H7 (cell line): ENCODE data around the gene GLTP. TPM values are rescaled to one million over a fixed set of nuclear protein-coding genes. Genes with fewer than 3 reads are reported as not detected.
"Not testable (repeated sequence)": the region's sequence is repeated elsewhere in the genome, so short reads cannot be mapped to it uniquely, and the experiment has no call there.

Experiments
- DNase-seq: peaks from one replicate; pipeline ENCODE4 v3.0.0; 2012
- H3K27me3 ChIP-seq: 2 replicates; pipeline ENCODE4 v1.6.0; 2011; ENCODE audit warnings: mild to moderate bottlenecking, low read length; ENCODE audit not compliant: control insufficient read depth, insufficient read depth
- H3K36me3 ChIP-seq: replicated peaks from 2 replicates; pipeline ENCODE4 v1.5.1; 2011; ENCODE audit warnings: low read length; ENCODE audit not compliant: control insufficient read depth, insufficient read depth
- H3K4me3 ChIP-seq: 2 replicates; pipeline ENCODE4 v1.5.1; 2011; ENCODE audit warnings: low read depth, mild to moderate bottlenecking, control low read depth, low read length, moderate library complexity; ENCODE audit not compliant: insufficient read depth
- total RNA-seq: library from RNA; depleted of rRNA; stranded (reverse); fragments of >200 nt; shearing (Covaris generic); gene quantifications from 2 replicates; pipeline ENCODE4 v1.2.3, GENCODE V29; 2014

GLTP gene
- total RNA-seq, 1 experiment from 2014 or later, result 24.1 TPM

- H3K36me3 ChIP-seq, DNase-seq: not testable (repeated sequence)
Measured at GRCh38 chr12:109850518-109850917, 29.8 kb downstream of the GLTP start.

GRCh38 chr12:109847142-109847735, 33.1 kb downstream of the GLTP start:
- Histone ChIP-seq H3K27me3 (no peaks in the 10 kb centered on the region), H3K4me3 (no peak overlapping the region), H3K36me3 (no peaks in the 10 kb centered on the region)
- no peak for DNase-seq

More at GRCh38 chr12:109850518-109850917, 29.8 kb downstream of the GLTP start:
- not testable (repeated sequence) for H3K27me3 ChIP-seq, H3K4me3 ChIP-seq

- Histone ChIP-seq H3K27me3 (no peaks in the 10 kb centered on the region), H3K4me3 (no peak overlapping the region), H3K36me3 (no peaks in the 10 kb centered on the region)
- DNase-seq, result no peak
Measured at GRCh38 chr12:109845824-109846205, 34.5 kb downstream of the GLTP start.

- peak; percentile 97 for DNase-seq
- Histone ChIP-seq H3K27me3 (no peaks in the 10 kb centered on the region), H3K4me3 (peak overlapping the region; percentile 2; the same call in 1 of the 2 replicates), H3K36me3 (no peaks in the 10 kb centered on the region)
Measured at GRCh38 chr12:109844983-109845823, 35.1 kb downstream of the GLTP start.

- H3K36me3 ChIP-seq, result no peaks in the 10 kb centered on the region
- H3K27me3 ChIP-seq, result no peaks in the 10 kb centered on the region
- H3K4me3 ChIP-seq, result no peak overlapping the region
- DNase-seq, result no peak
Measured at GRCh38 chr12:109844091-109844490, 36.2 kb downstream of the GLTP start.

GRCh38 chr12:109842021-109842420, 38.3 kb downstream of the GLTP start:
- DNase-seq, result no peak
- no peaks in the 10 kb centered on the region for H3K36me3 ChIP-seq
- no peak overlapping the region for H3K4me3 ChIP-seq
- no peaks in the 10 kb centered on the region; the same call in 1 of the 2 replicates for H3K27me3 ChIP-seq

- H3K4me3 ChIP-seq, result no peak overlapping the region
- no peaks in the 10 kb centered on the region; the same call in 1 of the 2 replicates for H3K27me3 ChIP-seq
- no peaks in the 10 kb centered on the region for H3K36me3 ChIP-seq
- no peak for DNase-seq
Measured at GRCh38 chr12:109841356-109841755, 39.0 kb downstream of the GLTP start.

GRCh38 chr12:109840305-109841074, 39.9 kb downstream of the GLTP start:
- no peak overlapping the region for H3K4me3 ChIP-seq
- no peak for DNase-seq
- H3K36me3 ChIP-seq, result no peaks in the 10 kb centered on the region
- H3K27me3 ChIP-seq, result no peaks in the 10 kb centered on the region; the same call in 1 of the 2 replicates

GRCh38 chr12:109839444-109839843, 40.9 kb downstream of the GLTP start:
- no peaks in the 10 kb centered on the region; the same call in 1 of the 2 replicates for H3K27me3 ChIP-seq
- no peaks in the 10 kb centered on the region for H3K36me3 ChIP-seq
- no peak overlapping the region for H3K4me3 ChIP-seq
- DNase-seq, result no peak

GRCh38 chr12:109836916-109837315, 43.4 kb downstream of the GLTP start:
- DNase-seq, result no peak
- no peak overlapping the region for H3K4me3 ChIP-seq
- no peaks in the 10 kb centered on the region for H3K36me3 ChIP-seq
- no peaks in the 10 kb centered on the region; the same call in 1 of the 2 replicates for H3K27me3 ChIP-seq

- H3K4me3 ChIP-seq, result no peak overlapping the region
- no peaks in the 10 kb centered on the region; the same call in 1 of the 2 replicates for H3K27me3 ChIP-seq
- H3K36me3 ChIP-seq, result no peaks in the 10 kb centered on the region
- no peak for DNase-seq
Measured at GRCh38 chr12:109835827-109836226, 44.5 kb downstream of the GLTP start.

- no peaks in the 10 kb centered on the region; the same call in 1 of the 2 replicates for H3K27me3 ChIP-seq
- peak; percentile 95 for DNase-seq
- no peaks in the 10 kb centered on the region for H3K36me3 ChIP-seq
- peak within 1 kb of the TSS; percentile 62 for H3K4me3 ChIP-seq
Measured at GRCh38 chr12:109833307-109834189, 46.8 kb downstream of the GLTP start, which contains the start of gene TRPV4. TRPV4 (minus strand) TSS chr12:109833398; CDS start chr12:109814796, 18,602 bp downstream.

- no peaks in the 10 kb centered on the region for H3K36me3 ChIP-seq
- H3K4me3 ChIP-seq, result peak overlapping the region; percentile 62
- H3K27me3 ChIP-seq, result no peaks in the 10 kb centered on the region; the same call in 1 of the 2 replicates
- no peak for DNase-seq
Measured at GRCh38 chr12:109832541-109833306, 47.6 kb downstream of the GLTP start.
